Neutrophil (primary cell): ENCODE results near the gene KRT14.

Experiments used
- H3K27ac ChIP-seq: fragments of 200-600 bp; sonication (generic); 2 replicates; pipeline ENCODE4 v1.5.1; 2016; ENCODE audit warnings: mild to moderate bottlenecking, moderate library complexity
- H3K27me3 ChIP-seq: fragments of 200-600 bp; sonication (generic); 2 replicates; pipeline ENCODE4 v1.6.0; 2016; ENCODE audit warnings: mild to moderate bottlenecking
- H3K36me3 ChIP-seq: fragments of 200-600 bp; sonication (generic); 2 replicates; pipeline ENCODE4 v1.5.1; 2017
- H3K4me1 ChIP-seq, 2 experiments: fragments of 200-600 bp in 1 of 2; sonication (generic) in 1 of 2; 1 replicate in 1 of 2; 2 replicates in 1 of 2; pipeline versions ENCODE4 v1.5.1 to v1.6.1; 2013 to 2016; ENCODE audit warnings: low read depth in 1 of 2, low read length in 1 of 2, mild to moderate bottlenecking in 1 of 2, moderate library complexity in 1 of 2; ENCODE audit not compliant: control insufficient read depth in 1 of 2, insufficient read depth in 1 of 2
- H3K4me3 ChIP-seq, 2 experiments: fragments of 200-600 bp in 1 of 2; sonication (generic) in 1 of 2; 1 replicate in 1 of 2; 2 replicates in 1 of 2; pipeline ENCODE4 v1.5.1; 2013 to 2016; ENCODE audit warnings: low read depth in 1 of 2, low read length in 1 of 2, mild to moderate bottlenecking in 1 of 2, moderate library complexity in 1 of 2
- H3K9me3 ChIP-seq: fragments of 200-600 bp; sonication (generic); 2 replicates; pipeline ENCODE4 v1.5.1; 2016
- TF ChIP-seq, protein P1 (sequence below): fragments of 200-600 bp; sonication (generic); IDR thresholded peaks from 2 replicates; pipeline ENCODE4 v1.5.1; 2016; ENCODE audit warnings: antibody characterized with exemption

Gene KRT14

DNA sequence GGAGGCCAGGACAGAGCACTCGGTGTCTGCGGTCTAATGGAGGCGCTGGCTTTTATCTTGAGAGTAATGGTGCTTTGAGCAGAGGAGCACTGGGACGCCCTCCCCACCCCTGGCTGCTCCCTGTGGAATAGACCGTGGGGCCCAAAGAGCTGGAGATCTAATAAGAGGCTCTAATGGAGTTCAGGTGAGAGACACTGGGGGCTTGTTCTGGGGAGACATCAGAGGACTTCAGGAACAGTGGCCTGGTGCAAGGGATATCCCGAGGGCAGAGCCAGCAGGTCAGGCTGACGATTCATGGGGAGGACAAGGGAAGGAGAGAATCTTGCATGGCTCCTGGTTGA lies 49.1 kb downstream of the KRT14 start:
- H3K4me1 ChIP-seq, result no peaks in the 10 kb centered on the region

DNA sequence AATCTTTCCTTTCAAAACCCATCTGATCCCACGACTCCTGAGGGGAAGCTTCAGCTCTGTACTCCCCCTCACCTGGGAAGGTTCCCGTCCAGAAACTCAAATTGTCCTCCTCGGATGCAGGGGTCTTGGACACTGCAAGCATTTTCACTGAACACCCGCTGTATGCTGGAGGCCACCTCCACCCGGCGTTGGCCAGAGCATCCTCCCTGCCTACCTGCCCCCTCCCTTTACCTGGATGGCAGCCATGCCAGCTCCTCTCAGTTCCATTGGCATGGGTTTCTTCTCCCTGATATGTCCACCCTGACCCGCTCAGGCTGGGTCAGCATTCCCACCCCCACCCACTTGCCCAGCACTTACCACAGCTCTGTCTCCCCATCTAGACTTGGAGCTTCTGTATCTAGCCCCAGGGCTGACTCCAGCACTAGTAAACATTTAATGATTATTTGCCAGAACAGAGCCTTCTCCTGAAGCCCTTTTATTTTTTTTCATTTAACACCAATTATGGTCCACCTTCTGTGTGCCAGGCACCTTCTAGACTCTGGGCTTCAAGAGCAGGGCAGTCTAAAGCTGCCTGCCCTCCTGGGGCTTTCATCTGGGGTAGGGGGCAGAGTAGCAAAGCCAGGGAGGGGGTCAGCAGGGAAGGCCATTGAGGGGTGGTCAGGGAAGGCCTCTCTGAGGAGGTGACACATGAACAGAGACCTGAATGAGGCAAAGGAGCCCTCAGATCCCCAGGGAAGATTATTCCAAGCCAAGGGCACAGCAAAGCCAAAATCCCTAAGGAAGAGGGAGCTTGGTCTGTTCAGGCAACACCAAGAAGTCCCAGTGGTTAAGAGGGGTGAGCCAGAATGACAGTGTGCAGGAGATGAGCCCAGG lies 49.7 kb downstream of the KRT14 start:
- H3K36me3 ChIP-seq, result no peaks in the 10 kb centered on the region
- TF ChIP-seq, protein P1, sequence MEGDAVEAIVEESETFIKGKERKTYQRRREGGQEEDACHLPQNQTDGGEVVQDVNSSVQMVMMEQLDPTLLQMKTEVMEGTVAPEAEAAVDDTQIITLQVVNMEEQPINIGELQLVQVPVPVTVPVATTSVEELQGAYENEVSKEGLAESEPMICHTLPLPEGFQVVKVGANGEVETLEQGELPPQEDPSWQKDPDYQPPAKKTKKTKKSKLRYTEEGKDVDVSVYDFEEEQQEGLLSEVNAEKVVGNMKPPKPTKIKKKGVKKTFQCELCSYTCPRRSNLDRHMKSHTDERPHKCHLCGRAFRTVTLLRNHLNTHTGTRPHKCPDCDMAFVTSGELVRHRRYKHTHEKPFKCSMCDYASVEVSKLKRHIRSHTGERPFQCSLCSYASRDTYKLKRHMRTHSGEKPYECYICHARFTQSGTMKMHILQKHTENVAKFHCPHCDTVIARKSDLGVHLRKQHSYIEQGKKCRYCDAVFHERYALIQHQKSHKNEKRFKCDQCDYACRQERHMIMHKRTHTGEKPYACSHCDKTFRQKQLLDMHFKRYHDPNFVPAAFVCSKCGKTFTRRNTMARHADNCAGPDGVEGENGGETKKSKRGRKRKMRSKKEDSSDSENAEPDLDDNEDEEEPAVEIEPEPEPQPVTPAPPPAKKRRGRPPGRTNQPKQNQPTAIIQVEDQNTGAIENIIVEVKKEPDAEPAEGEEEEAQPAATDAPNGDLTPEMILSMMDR, result no peak
- no peaks in the 10 kb centered on the region for H3K9me3 ChIP-seq
- H3K27ac ChIP-seq, result no peak overlapping the region
- H3K4me3 ChIP-seq, result no peak overlapping the region
- no peaks in the 10 kb centered on the region for H3K4me1 ChIP-seq
- peaks cover 64% of the 10 kb centered on the region for H3K27me3 ChIP-seq

More for the DNA sequence above, 49.1 kb downstream of the KRT14 start:
- Histone ChIP-seq H3K9me3 (no peaks in the 10 kb centered on the region), H3K27ac (no peak overlapping the region), H3K4me3 (no peak overlapping the region), H3K27me3 (peaks cover 58% of the 10 kb centered on the region), H3K36me3 (no peaks in the 10 kb centered on the region)
- TF ChIP-seq, protein P1, result no peak

DNA sequence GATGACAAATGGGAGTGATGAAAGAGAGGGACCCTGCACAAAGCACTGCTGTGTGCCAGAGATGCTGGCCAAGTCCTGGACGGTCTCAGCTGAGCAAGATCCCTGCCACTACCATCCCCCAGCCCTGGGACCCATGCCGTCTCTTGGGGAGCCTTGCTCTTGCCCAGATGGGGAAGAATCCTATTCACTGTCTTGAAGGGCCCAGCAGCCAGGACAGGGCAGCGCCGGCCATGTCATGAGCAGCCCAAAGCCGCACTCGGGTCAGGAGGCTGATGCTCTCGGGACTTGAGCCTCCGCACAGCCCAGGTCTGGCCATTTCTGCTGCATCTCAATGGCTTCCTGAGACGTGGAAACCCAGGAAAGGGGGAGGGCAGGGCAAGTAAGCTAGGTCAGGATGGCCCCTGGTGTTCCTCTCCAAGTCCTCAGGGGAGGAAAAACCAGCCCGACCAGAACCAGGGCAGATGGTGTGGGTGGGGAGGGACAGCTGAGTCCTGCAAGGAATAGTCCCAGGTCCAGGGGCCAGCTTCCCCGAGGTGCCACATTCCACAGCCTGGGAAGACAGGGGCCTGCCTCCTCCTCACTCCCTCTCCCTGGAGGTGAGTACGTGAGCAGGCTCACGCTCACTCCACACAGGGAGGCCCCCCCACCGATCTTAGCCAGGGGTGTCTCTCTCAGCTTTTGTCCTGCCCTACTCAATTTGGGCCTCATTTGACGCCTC lies 50.8 kb downstream of the KRT14 start:
- TF ChIP-seq, protein P1, result no peak
- Histone ChIP-seq H3K4me3 (no peak overlapping the region), H3K27ac (no peak overlapping the region), H3K36me3 (no peaks in the 10 kb centered on the region), H3K9me3 (no peaks in the 10 kb centered on the region), H3K4me1 (no peaks in the 10 kb centered on the region), H3K27me3 (peaks cover 66% of the 10 kb centered on the region)

DNA sequence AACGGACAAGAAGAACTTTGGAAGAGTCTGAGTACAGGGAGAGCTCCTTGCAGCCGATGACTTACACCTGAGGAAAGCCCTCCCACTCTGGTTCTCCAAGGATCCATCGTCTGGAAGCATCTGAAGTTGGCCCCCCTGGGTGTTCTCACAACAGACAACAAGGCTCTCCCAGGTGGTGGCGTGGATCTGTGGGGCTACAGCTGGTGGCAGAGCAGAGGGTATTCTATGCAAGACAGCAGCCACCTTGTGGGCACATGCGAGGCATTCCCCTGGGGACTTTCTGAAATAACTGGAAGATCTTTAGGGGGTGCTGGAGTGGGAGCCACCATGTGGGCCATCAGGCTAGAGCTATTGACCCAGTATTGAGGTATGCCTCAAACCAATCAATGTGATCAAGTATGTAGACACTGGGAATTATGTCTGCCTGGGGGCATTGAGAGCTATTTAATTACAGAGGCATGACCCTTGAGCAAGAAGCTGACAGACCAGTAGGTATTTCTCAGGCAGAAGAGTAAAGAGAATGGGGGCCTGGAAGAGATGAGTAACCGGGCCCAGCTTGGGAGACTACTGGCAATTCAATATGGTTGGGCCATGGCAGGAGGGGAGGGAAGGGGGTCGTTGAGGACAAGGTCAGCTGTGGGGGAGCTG lies 51.7 kb downstream of the KRT14 start:
- Histone ChIP-seq H3K27me3 (peaks cover 75% of the 10 kb centered on the region), H3K27ac (no peak overlapping the region), H3K36me3 (no peaks in the 10 kb centered on the region), H3K4me1 (no peaks in the 10 kb centered on the region), H3K4me3 (no peak overlapping the region), H3K9me3 (no peaks in the 10 kb centered on the region)
- TF ChIP-seq, protein P1, result no peak

DNA sequence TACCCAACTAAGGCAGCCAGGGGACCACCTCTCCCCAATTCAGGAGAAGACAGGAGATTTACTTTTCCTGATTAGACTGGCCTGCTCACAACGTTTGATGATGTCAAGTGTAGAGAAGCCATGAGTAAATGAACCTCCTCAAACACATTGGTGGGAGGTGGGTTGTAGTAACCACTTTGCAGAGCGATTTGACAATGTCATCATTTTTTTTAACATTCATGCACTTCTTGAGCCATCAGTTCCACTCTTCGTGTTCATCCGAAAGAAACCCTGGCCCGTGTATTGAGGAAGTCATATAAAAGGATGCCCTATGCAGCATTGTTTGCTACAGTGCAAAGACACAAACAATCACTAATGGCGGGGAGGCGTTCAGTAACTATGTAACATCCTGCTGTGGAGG lies 53.1 kb downstream of the KRT14 start:
- H3K36me3 ChIP-seq, result no peaks in the 10 kb centered on the region
- H3K27ac ChIP-seq, result no peak overlapping the region
- H3K27me3 ChIP-seq, result peaks cover 90% of the 10 kb centered on the region
- no peak overlapping the region for H3K4me3 ChIP-seq
- TF ChIP-seq, protein P1, result no peak
- no peaks in the 10 kb centered on the region for H3K4me1 ChIP-seq
- H3K9me3 ChIP-seq, result no peaks in the 10 kb centered on the region
